Smooth muscle cell of the coronary artery (primary cell): ENCODE measurements around the gene CYP4V2. TPM values are rescaled to one million over a fixed set of nuclear protein-coding genes. Genes with fewer than 3 reads are reported as not detected.

Experiments used
- total RNA-seq: library from RNA; depleted of rRNA; stranded (reverse); fragments of >200 nt; gene quantifications from 2 replicates; pipeline ENCODE4 v1.2.3, GENCODE V29; 2014; ENCODE audit warnings: low replicate concordance

CYP4V2 gene
- 8.5 and 17.3 TPM in 2 replicates for total RNA-seq

GRCh38 chr4:186191200-186192065, at the start of gene CYP4V2:
Gene CYP4V2, plus strand, starts transcription at chr4:186191567. Its CDS starts 257 bp downstream, at chr4:186191824.

GRCh38 chr4:186227221-186227620, 35.9 kb downstream of the CYP4V2 start, which contains the start of gene KLKB1:
Gene KLKB1, plus strand, starts transcription at chr4:186227507. Its CDS starts 689 bp downstream, at chr4:186228196.

Other genes starting within 250 kb of the CYP4V2 start
- gene TLR3, start 122.4 kb upstream of the CYP4V2 start, total RNA-seq: 0.60 and 2.2 TPM in 2 replicates
- gene FAM149A, start 86.9 kb upstream of the CYP4V2 start, total RNA-seq: 2.3 and 8.8 TPM in 2 replicates
- gene KLKB1, start 35.9 kb downstream of the CYP4V2 start, total RNA-seq: not detected in 2 replicates
- gene F11, start 74.6 kb downstream of the CYP4V2 start, total RNA-seq: not detected in 2 replicates